Gastrocnemius medialis (tissue), 4 donors: ENCODE results near the gene BLOC1S5.

Source experiments
- CTCF ChIP-seq, 5 experiments: fragments of 450-650 bp in 3 of 5; fragments of 200-600 bp in 2 of 5; sonication (generic) in 2 of 5; IDR thresholded peaks in 4 of 5; conservative IDR thresholded peaks in 1 of 5; 1 replicate in 4 of 5; 2 replicates in 1 of 5; pipeline ENCODE4 v1.5.1; 2016 to 2019; ENCODE audit warnings: antibody characterized with exemption in 5 of 5, mild to moderate bottlenecking in 3 of 5, moderate library complexity in 3 of 5
- POLR2A ChIP-seq, 2 donors: fragments of 450-650 bp; IDR thresholded peaks; one replicate each; pipeline ENCODE4 v1.6.1; 2017; ENCODE audit warnings: antibody characterized with exemption in 2 of 2, mild to moderate bottlenecking in 2 of 2, moderate library complexity in 2 of 2

- TF ChIP-seq CTCF (IDR thresholded peaks at IDR 0.05 in 4 of 5, conservative IDR thresholded peaks at IDR 0.05 in 1 of 5): no peak
- TF ChIP-seq POLR2A (IDR thresholded peaks at IDR 0.05): no peak
Measured at GRCh38 chr6:8075704-8076103, 11.5 kb upstream of the BLOC1S5 start.
